T-helper 2 cell treated with Interferon-gamma antibody and Interleukin-4, amounts not matched to agents 5 μg/mL and 100 μg/mL, for 36 hours (primary cell): Measurements from ENCODE around the gene PIP5K1B.

Experiments
- DNase-seq: peaks from one replicate; pipeline ENCODE4 v3.0.0; 2021; ENCODE audit warnings: low spot score
- H3K27ac Mint-ChIP-seq: one replicate; pipeline ENCODE4 v1.8.0; 2021; ENCODE audit warnings: mild to moderate bottlenecking, mixed read lengths
- H3K27me3 Mint-ChIP-seq: one replicate; pipeline ENCODE4 v1.8.0; 2021; ENCODE audit warnings: low read depth, mixed read lengths
- H3K36me3 Mint-ChIP-seq: one replicate; pipeline ENCODE4 v1.8.0; 2021; ENCODE audit warnings: low read depth, mixed read lengths
- H3K4me1 Mint-ChIP-seq: one replicate; pipeline ENCODE4 v1.8.0; 2021; ENCODE audit warnings: low read depth, mixed read lengths
- H3K4me3 Mint-ChIP-seq: one replicate; pipeline ENCODE4 v1.8.0; 2022; ENCODE audit warnings: mild to moderate bottlenecking, moderate library complexity, mixed read lengths
- H3K9me3 Mint-ChIP-seq: one replicate; pipeline ENCODE4 v1.8.0; 2021; ENCODE audit warnings: mixed read lengths

PIP5K1B gene

DNA sequence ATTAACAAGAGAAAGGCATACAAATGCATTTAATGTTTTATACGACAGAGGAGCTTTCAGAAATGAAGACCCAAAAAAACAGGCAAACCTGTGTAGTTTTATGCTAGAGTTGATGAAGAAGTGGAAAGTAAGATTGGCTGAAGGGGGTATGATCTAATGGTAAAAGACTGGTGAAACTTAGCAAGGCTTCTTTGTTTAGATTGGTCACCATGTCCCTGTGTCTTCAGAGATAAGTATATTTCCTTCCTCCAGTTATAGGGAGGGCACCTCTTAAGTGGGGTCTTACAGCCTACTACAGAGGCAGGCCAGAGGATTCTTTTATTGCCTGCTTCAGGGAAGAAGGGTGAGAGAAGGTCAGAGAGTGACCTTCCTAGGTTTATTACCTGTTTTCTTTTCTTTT, 252.4 kb downstream of the PIP5K1B start:
- no peak for DNase-seq
- Mint-ChIP-seq H3K36me3 (peaks cover 15% of the 10 kb centered on the region), H3K4me3 (no peak overlapping the region), H3K27ac (no peak overlapping the region), H3K4me1 (peaks cover 30% of the 10 kb centered on the region), H3K27me3 (no peaks in the 10 kb centered on the region), H3K9me3 (peaks cover 4% of the 10 kb centered on the region)

DNA sequence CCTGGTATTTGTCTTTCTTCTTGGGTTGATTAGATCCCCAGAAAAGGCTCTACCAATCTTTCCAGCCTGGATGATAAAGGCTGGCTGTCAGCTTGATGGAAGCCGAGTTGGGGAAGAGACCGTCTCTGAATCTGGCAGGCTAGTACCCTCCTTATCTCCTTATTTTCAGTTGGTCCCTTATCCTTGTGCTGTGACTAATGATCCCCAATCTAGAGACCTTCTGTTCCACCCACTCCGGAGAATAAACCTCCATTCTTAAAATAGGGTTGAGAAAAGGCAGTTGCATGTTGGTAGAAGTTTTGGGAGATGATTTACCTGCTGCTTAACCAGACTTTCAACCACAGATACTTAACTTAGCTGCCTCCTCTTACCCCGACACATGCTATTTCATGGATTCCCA, 256.5 kb downstream of the PIP5K1B start:
- no peaks in the 10 kb centered on the region for H3K27me3 Mint-ChIP-seq
- peaks cover 13% of the 10 kb centered on the region for H3K36me3 Mint-ChIP-seq
- DNase-seq = no peak
- peaks cover 7% of the 10 kb centered on the region for H3K4me1 Mint-ChIP-seq
- peaks cover 1% of the 10 kb centered on the region for H3K9me3 Mint-ChIP-seq
- H3K4me3 Mint-ChIP-seq = no peak overlapping the region
- no peak overlapping the region for H3K27ac Mint-ChIP-seq

DNA sequence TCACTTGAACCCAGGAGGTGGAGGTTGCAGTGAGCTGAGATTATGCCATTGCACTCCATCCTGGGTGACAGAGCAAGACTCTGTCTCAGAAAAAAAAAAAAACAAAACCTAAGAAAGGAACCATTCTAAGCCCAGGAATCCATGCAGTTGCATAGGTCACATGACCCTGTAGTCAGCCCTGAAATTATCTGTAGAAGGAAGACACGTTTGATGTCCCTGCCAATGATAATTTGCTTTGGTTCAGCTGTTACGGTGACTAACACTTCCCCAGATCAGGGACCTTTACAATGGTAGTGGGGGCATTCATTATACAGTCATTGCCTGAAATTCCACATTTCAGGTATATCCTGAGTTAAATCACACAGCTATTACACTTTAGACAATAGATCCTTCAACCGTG, 258.4 kb downstream of the PIP5K1B start:
- no peak overlapping the region for H3K27ac Mint-ChIP-seq
- H3K4me3 Mint-ChIP-seq = no peak overlapping the region
- no peak for DNase-seq
- H3K27me3 Mint-ChIP-seq = no peaks in the 10 kb centered on the region
- H3K36me3 Mint-ChIP-seq = peaks cover 9% of the 10 kb centered on the region
- H3K9me3 Mint-ChIP-seq = no peaks in the 10 kb centered on the region
- H3K4me1 Mint-ChIP-seq = peaks cover 9% of the 10 kb centered on the region

DNA sequence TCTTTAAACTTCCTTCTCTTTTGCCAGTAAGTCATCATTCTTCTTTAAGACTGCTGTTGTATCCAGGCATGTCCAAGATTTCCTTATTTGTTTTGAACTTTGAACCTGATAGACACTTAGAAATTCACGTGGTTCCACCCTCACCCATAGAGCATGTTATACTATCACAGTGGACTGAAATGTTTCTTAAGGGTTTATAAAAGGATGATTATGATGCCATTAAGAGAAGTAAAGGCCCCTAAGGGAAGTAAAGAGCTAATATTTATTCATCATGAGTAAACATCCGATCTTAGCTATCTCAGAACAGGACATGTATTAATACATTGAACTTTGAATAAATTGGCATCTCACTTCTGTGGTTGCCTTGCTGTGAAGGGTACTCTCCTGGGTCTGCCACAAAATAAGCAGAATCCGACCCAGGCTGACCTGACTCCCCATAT, 259.1 kb downstream of the PIP5K1B start:
- no peaks in the 10 kb centered on the region for H3K27me3 Mint-ChIP-seq
- no peaks in the 10 kb centered on the region for H3K9me3 Mint-ChIP-seq
- H3K4me3 Mint-ChIP-seq = no peak overlapping the region
- no peak for DNase-seq
- peaks cover 9% of the 10 kb centered on the region for H3K4me1 Mint-ChIP-seq
- H3K27ac Mint-ChIP-seq = no peak overlapping the region
- peaks cover 9% of the 10 kb centered on the region for H3K36me3 Mint-ChIP-seq

DNA sequence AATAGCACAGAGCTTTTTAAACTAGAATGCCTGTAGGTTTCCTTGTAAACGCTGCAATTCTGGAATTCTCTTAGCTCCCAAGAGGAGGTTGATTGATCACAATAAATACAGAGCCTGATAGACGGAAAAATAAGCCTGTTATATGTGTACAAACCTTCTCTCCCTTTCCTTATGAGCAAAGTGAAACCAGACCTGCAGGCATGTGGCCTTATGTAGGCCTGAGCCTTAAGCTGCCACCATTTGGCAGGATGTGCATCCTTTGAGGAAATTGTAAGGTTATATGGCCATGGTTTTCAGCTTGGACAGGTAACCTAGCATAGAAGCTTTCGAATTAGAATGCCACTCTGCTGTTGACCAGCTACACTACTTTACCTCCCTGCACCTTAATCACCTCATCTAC, 259.7 kb downstream of the PIP5K1B start:
- no peak overlapping the region for H3K4me3 Mint-ChIP-seq
- no peak overlapping the region for H3K27ac Mint-ChIP-seq
- no peaks in the 10 kb centered on the region for H3K27me3 Mint-ChIP-seq
- no peak for DNase-seq
- H3K9me3 Mint-ChIP-seq = no peaks in the 10 kb centered on the region
- peaks cover 9% of the 10 kb centered on the region for H3K36me3 Mint-ChIP-seq
- peaks cover 7% of the 10 kb centered on the region for H3K4me1 Mint-ChIP-seq

DNA sequence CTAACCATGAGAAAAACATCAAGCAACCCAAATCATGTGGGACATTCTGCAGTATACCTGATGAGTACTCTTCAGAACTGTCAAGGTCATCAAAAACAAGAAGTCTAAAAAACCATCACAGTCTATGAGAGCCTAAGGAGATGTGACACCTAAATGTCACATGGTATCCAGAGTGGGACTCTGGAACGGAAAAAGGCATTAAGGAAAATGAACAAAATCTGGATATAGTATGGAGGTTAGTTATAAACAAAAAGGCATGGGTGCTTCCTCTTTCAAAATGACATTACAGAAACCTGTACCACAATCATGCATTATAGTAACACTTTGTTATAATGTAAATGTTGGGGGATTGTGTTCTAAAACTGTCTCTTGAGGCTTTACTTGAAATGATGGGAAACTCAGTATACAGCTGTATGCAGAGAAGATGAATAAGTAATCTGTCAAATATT, 261.5 kb downstream of the PIP5K1B start:
- H3K27ac Mint-ChIP-seq = no peak overlapping the region
- peaks cover 3% of the 10 kb centered on the region for H3K36me3 Mint-ChIP-seq
- no peak overlapping the region for H3K4me3 Mint-ChIP-seq
- no peaks in the 10 kb centered on the region for H3K27me3 Mint-ChIP-seq
- peaks cover 10% of the 10 kb centered on the region for H3K4me1 Mint-ChIP-seq
- no peak for DNase-seq
- H3K9me3 Mint-ChIP-seq = peaks cover 6% of the 10 kb centered on the region

DNA sequence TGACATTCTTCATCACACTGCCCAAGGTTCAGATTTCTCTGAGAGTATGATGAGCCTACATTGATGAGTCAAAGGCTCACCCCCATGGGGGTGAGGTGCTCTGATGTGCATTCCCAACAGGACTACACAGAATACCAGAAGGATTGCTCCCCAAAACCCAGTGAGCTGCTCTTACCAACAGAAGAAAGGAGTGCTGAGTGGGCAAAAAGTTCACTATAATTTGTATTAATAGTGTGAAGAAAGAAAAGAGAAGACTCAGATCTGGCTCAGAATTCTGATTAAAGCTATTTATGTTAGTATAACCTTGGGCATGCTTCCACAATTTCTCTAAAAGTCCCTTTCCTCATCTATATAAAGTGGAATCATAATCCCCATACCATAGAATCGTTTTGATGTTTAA, 262.8 kb downstream of the PIP5K1B start:
- H3K4me1 Mint-ChIP-seq = peaks cover 14% of the 10 kb centered on the region
- no peak overlapping the region for H3K27ac Mint-ChIP-seq
- DNase-seq = no peak
- H3K9me3 Mint-ChIP-seq = peaks cover 12% of the 10 kb centered on the region
- H3K36me3 Mint-ChIP-seq = peaks cover 10% of the 10 kb centered on the region
- no peaks in the 10 kb centered on the region for H3K27me3 Mint-ChIP-seq
- H3K4me3 Mint-ChIP-seq = no peak overlapping the region

DNA sequence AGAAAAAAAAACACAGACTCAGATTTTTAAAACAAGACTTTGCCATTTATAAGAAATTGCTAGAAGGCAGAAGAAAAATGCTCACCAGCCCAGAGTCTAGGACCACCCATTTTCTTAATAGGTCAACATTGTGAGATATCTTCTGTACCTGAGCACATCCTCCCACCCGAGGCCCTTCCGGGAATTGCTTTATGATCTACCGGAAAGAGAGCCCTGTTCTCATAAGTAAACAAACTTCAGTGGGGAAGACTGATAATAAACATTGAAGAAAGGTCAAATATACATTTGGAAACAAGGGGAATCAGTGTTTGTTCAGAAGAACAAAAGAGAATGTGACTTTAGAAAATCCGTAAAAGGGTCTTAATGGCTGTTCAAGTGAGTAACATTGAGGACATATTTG, 264.5 kb downstream of the PIP5K1B start:
- Mint-ChIP-seq H3K4me3 (no peak overlapping the region), H3K4me1 (peaks cover 28% of the 10 kb centered on the region), H3K27me3 (no peaks in the 10 kb centered on the region), H3K36me3 (peaks cover 10% of the 10 kb centered on the region), H3K9me3 (peaks cover 12% of the 10 kb centered on the region), H3K27ac (no peak overlapping the region)
- no peak for DNase-seq

DNA sequence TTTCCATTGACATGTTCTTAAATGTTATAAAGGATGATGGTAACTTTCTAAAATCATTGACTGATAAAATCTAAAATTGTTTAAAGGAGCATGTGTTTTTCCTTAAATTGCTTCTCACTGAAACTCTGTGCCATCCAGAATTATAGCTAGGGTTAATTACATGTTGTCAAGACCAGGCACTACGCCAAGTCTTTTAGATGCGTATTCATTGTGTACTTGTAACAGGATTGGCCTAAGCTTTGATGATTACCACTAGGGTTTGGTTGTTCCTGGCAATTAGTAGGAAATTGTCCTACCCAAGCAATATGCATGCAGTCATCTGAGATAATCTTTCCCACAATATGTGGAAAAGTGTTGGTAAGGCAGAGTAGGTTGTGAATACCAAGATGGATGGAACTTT, 265.1 kb downstream of the PIP5K1B start:
- peaks cover 10% of the 10 kb centered on the region for H3K36me3 Mint-ChIP-seq

DNA sequence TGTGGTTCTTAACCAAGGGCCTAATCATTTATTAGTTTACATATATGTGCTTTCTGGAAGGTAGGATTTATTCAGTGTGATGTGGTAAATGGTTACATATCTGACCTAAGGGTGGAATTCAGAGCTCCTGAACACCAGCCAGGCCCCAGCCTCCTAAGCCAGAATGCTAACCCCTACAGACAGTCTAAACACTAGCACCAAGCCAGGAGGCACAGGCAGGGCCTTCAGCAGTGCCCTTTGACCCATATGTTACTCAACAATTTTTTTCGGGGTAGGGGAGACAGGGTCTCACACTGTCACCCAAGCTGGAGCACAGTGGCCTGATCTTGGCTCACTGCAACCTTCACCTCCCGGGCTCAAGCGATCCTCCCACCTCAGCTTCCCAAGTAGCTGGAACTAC, 268.6 kb downstream of the PIP5K1B start:
- H3K9me3 Mint-ChIP-seq = peaks cover 18% of the 10 kb centered on the region
- H3K27me3 Mint-ChIP-seq = no peaks in the 10 kb centered on the region
- H3K4me3 Mint-ChIP-seq = peak overlapping the region; percentile 54
- no peak for DNase-seq
- peaks cover 45% of the 10 kb centered on the region for H3K4me1 Mint-ChIP-seq
- peaks cover 17% of the 10 kb centered on the region for H3K36me3 Mint-ChIP-seq
- peak overlapping the region; percentile 82 for H3K27ac Mint-ChIP-seq

More for the DNA sequence above, 265.1 kb downstream of the PIP5K1B start:
- no peak for DNase-seq
- H3K4me3 Mint-ChIP-seq = no peak overlapping the region
- peaks cover 12% of the 10 kb centered on the region for H3K9me3 Mint-ChIP-seq
- H3K27me3 Mint-ChIP-seq = no peaks in the 10 kb centered on the region
- no peak overlapping the region for H3K27ac Mint-ChIP-seq
- peaks cover 32% of the 10 kb centered on the region for H3K4me1 Mint-ChIP-seq

DNA sequence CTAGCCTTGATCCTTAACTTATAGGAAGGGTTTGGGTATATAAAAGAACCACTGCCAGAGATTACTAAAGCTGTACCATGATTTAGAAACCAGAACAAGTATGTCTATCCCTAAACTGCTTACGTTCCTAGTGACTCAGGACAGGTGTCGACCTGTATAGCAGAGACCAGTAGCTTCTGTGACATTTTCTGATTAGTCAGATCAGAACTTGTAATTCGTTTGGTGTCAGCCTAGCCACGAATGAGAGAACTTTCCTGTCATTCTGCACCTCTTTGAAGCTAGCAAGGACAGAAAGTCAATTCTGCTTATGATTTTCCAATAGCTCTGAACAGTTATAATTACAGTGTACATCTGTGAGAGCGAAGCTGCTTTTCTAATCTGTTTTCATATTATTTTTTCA, 269.4 kb downstream of the PIP5K1B start:
- Mint-ChIP-seq H3K27me3 (no peaks in the 10 kb centered on the region), H3K27ac (peak overlapping the region; percentile 82), H3K36me3 (peaks cover 17% of the 10 kb centered on the region), H3K9me3 (peaks cover 18% of the 10 kb centered on the region), H3K4me1 (peaks cover 53% of the 10 kb centered on the region), H3K4me3 (peak overlapping the region; percentile 54)
- peak; percentile 71 for DNase-seq

DNA sequence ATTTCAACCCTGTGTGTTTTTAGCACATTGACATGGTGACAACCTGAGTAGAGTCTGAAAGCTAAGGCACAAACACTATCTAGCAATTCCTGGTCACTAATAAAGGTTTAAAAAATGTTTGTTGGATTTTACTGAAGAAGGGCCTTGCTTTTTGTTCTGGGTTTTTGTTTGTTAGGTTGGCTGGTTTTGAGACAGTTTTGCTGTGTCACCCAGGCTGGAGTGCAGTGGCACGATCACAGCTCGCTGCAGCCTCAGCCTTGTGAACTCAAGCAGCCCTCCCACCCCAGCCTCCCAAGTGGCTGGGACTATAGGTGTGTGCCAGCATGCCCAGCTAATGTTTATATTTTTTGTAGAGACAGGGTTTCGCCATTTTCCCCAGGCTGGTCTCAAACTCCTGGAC, 269.9 kb downstream of the PIP5K1B start:
- Mint-ChIP-seq H3K4me3 (peak overlapping the region; percentile 54), H3K27me3 (no peaks in the 10 kb centered on the region), H3K4me1 (peaks cover 58% of the 10 kb centered on the region), H3K9me3 (peaks cover 18% of the 10 kb centered on the region), H3K36me3 (peaks cover 17% of the 10 kb centered on the region), H3K27ac (peak overlapping the region; percentile 82)
- DNase-seq = no peak

DNA sequence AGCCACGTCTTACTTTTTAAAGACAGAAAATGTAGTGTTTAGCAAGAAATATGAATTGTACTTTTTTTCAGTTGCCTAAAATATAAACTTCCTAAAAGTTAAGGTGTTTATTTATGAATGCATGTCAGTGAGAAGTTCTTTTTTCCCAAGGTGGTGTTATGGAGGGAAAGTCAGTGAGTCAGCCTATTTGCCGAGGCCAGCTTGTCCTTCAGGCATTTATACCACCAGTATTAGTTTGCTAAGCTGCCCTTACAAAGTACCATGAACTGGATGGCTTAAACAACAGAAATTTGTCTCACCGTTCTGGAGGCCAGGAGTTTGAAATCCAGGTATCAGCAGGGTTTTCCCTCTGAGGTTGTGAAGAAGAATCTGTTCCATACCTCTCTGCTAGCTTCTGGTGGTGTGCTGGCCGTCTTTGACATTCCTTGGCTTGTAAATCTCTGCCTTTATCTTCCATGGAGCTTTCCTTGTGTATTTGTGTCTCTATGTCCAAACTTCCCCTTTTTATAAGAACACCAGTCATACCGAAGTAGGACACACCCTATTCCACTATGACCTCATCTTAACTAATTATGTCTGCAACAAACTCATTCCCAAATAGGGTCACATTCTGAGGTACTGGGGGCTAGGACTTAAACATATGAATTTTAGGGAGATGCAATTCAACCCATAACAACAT, 270.5 kb downstream of the PIP5K1B start:
- Mint-ChIP-seq H3K4me3 (peak overlapping the region; percentile 54), H3K9me3 (peaks cover 18% of the 10 kb centered on the region), H3K27me3 (no peaks in the 10 kb centered on the region), H3K36me3 (peaks cover 17% of the 10 kb centered on the region), H3K27ac (peak overlapping the region; percentile 82), H3K4me1 (peaks cover 63% of the 10 kb centered on the region)
- no peak for DNase-seq

DNA sequence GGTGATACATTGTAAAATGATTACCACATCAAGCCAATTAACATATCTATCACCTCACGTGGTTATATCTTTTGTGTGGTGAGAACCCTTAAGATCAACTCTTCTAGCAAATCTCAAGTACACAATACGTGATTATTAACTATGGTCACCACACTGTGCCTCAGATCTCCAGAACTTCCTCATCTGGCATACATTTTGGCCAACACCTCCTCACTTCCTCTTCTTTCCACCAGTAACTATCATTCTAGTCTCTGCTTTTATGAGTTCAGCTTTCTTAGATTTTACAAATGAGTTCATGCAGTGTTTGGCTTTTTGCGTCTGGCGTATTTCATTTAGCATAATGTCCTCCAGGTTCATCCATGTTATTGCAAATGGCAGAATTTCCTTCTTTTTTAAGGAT, 273.0 kb downstream of the PIP5K1B start:
- Mint-ChIP-seq H3K36me3 (peaks cover 7% of the 10 kb centered on the region), H3K27me3 (no peaks in the 10 kb centered on the region), H3K4me1 (peaks cover 74% of the 10 kb centered on the region), H3K9me3 (peaks cover 6% of the 10 kb centered on the region), H3K4me3 (no peak overlapping the region), H3K27ac (peak overlapping the region; percentile 22)
- no peak for DNase-seq

DNA sequence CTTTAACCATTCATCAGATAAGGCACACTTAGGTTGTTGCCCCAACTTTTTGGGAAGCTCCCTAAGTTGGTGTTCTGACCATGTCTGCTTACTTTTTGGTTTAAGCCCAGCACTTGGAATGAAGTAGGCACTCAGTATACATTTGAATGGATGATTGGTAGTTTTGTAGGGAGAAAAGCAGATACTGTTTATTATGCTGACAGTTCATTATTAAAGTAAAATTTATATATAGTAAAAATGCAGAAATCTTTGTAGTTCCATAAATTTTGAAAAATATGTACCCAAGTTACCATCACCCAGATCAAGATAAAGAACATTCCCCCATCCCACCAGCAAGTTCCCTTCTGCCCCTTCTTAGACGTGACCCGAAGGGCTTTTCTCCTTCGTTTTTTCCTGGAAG, 273.5 kb downstream of the PIP5K1B start:
- Mint-ChIP-seq H3K36me3 (peaks cover 9% of the 10 kb centered on the region), H3K27ac (no peak overlapping the region), H3K9me3 (peaks cover 6% of the 10 kb centered on the region), H3K4me1 (peaks cover 74% of the 10 kb centered on the region), H3K4me3 (no peak overlapping the region), H3K27me3 (no peaks in the 10 kb centered on the region)
- no peak for DNase-seq
